GM21528 (cell line): ENCODE data around the gene NUAK2.
"Not testable (repeated sequence)": the region's sequence is repeated elsewhere in the genome, so short reads cannot be mapped to it uniquely, and the experiment has no call there.

Source experiments
- ATAC-seq: cut with Tn5 transposase; IDR thresholded peaks from one replicate; pipeline ENCODE4 v1.9.1; 2021; ENCODE audit warnings: mild to moderate bottlenecking, moderate library complexity; ENCODE audit not compliant: unreplicated experiment, low FRiP score

NUAK2 gene

GRCh38 chr1:205321162-205321958 lies at the start of gene NUAK2:
TSS of gene NUAK2 (minus strand) at chr1:205321745. CDS start at chr1:205321628, 117 bp downstream.
- ATAC-seq = no peak

- ATAC-seq = no peak
Measured at GRCh38 chr1:205370780-205371179, 49.2 kb upstream of the NUAK2 start.

- no peak for ATAC-seq
Measured at GRCh38 chr1:205369701-205370123, 48.2 kb upstream of the NUAK2 start.

GRCh38 chr1:205368478-205368877 lies 46.9 kb upstream of the NUAK2 start:
- ATAC-seq = no peak

- ATAC-seq = no peak
Measured at GRCh38 chr1:205365945-205366463, 44.5 kb upstream of the NUAK2 start.

- not testable (repeated sequence) for ATAC-seq
Measured at GRCh38 chr1:205365086-205365485, 43.5 kb upstream of the NUAK2 start.

- ATAC-seq = no peak
Measured at GRCh38 chr1:205360891-205361290, 39.3 kb upstream of the NUAK2 start.

GRCh38 chr1:205359771-205360565 lies 38.4 kb upstream of the NUAK2 start:
- ATAC-seq = no peak

GRCh38 chr1:205358579-205358978 lies 37.0 kb upstream of the NUAK2 start:
- ATAC-seq = no peak

- ATAC-seq = no peak
Measured at GRCh38 chr1:205357567-205357966, 36.0 kb upstream of the NUAK2 start.

- no peak for ATAC-seq
Measured at GRCh38 chr1:205356440-205357139, 35.0 kb upstream of the NUAK2 start, which contains the start of gene KLHDC8A. TSS of gene KLHDC8A (minus strand) at chr1:205356922. CDS start at chr1:205343604, 13,318 bp downstream.

- ATAC-seq = no peak
Measured at GRCh38 chr1:205355075-205355453, 33.5 kb upstream of the NUAK2 start.

- no peak for ATAC-seq
Measured at GRCh38 chr1:205354259-205355074, 32.9 kb upstream of the NUAK2 start.

GRCh38 chr1:205353612-205354011 lies 32.1 kb upstream of the NUAK2 start:
- ATAC-seq = no peak

GRCh38 chr1:205353191-205353590 lies 31.6 kb upstream of the NUAK2 start:
- no peak for ATAC-seq

GRCh38 chr1:205351984-205352713 lies 30.6 kb upstream of the NUAK2 start:
- ATAC-seq = no peak

GRCh38 chr1:205350691-205351141 lies 29.2 kb upstream of the NUAK2 start:
- ATAC-seq = no peak

- no peak for ATAC-seq
Measured at GRCh38 chr1:205350124-205350523, 28.6 kb upstream of the NUAK2 start.
